Measurements from ENCODE around the gene CYP4F11. TPM values are rescaled to one million over a fixed set of nuclear protein-coding genes. Genes with fewer than 3 reads are reported as not detected.

The CYP4F11 gene
- total RNA-seq, 1 experiment from 2014 or later: not detected

- Histone ChIP-seq H3K79me1 (ENCODE audit: insufficient read depth, low read depth, low read length, poor library complexity, severe bottlenecking) (no peaks in the 10 kb centered on the region), H3K23ac (ENCODE audit: insufficient read length, low read depth, low read length) (no peak overlapping the region), H3K79me2 (ENCODE audit: insufficient read depth, low read length) (no peaks in the 10 kb centered on the region), H3T11ph (ENCODE audit: low read length) (no peak overlapping the region), H3K4me2 (ENCODE audit: insufficient read depth, insufficient read length, low read length) (no peak overlapping the region), H2BK20ac (ENCODE audit: low read depth, low read length, poor library complexity, severe bottlenecking) (no peak overlapping the region), H3K14ac (ENCODE audit: insufficient read depth, low read length) (no peak overlapping the region), H2BK5ac (ENCODE audit: insufficient read length, low read length) (no peak overlapping the region), H4K8ac (replicated peaks; ENCODE audit: insufficient read length, low read depth, low read length) (no peak overlapping the region), H3K27me3 (ENCODE audit: insufficient read depth, low read length) (no peaks in the 10 kb centered on the region), H3K4me1 (ENCODE audit: insufficient read depth, low read length) (no peaks in the 10 kb centered on the region), H2BK15ac (ENCODE audit: low read depth, low read length) (no peak overlapping the region), H3K56ac (ENCODE audit: insufficient read length, low read depth, low read length) (no peak overlapping the region), H3K18ac (ENCODE audit: insufficient read length, low read depth, low read length) (no peak overlapping the region), H3K9ac (ENCODE audit: extremely low read depth, insufficient read length, low read length) (no peak overlapping the region), H4K91ac (ENCODE audit: insufficient read length, low read depth, low read length) (no peak overlapping the region), H2BK120ac (ENCODE audit: low read depth, low read length, poor library complexity, severe bottlenecking) (no peak overlapping the region), H4K5ac (ENCODE audit: insufficient read length, low read depth, low read length) (no peak overlapping the region), H2AFZ (ENCODE audit: low read length) (no peak overlapping the region), H4K20me1 (ENCODE audit: control insufficient read depth, insufficient read depth, insufficient read length) (no peaks in the 10 kb centered on the region), H2AK5ac (ENCODE audit: insufficient read length, low read length) (no peak overlapping the region), H3K4ac (ENCODE audit: low read depth, low read length) (no peak overlapping the region), H3K9me3 (ENCODE audit: control insufficient read depth, low read depth, low read length) (peaks cover 99% of the 10 kb centered on the region), H3K23me2 (ENCODE audit: insufficient read length, low read depth, low read length, poor library complexity, severe bottlenecking) (no peaks in the 10 kb centered on the region), H3K27ac (ENCODE audit: insufficient read length, low read depth, low read length) (no peak overlapping the region), H2BK12ac (ENCODE audit: insufficient read length, low read depth, low read length) (no peak overlapping the region)
- Mint-ChIP-seq H3K4me1 (no peaks in the 10 kb centered on the region), H3K27me3 (ENCODE audit: low read depth) (peaks cover 1% of the 10 kb centered on the region; the same call in 1 of the 2 replicates), H3K9me3 (peaks cover 54 to 55% of the 10 kb centered on the region in 2 experiments), H3K4me3 (no peak overlapping the region), H3K36me3 (ENCODE audit: insufficient read depth in 1 of 3, low read depth in 3 of 3) (peaks cover 5 to 29% (median 11%) of the 10 kb centered on the region in 3 experiments; a peak in 5 of 7 replicates), H3K27ac (no peak overlapping the region)
- TF ChIP-seq, protein P1, sequence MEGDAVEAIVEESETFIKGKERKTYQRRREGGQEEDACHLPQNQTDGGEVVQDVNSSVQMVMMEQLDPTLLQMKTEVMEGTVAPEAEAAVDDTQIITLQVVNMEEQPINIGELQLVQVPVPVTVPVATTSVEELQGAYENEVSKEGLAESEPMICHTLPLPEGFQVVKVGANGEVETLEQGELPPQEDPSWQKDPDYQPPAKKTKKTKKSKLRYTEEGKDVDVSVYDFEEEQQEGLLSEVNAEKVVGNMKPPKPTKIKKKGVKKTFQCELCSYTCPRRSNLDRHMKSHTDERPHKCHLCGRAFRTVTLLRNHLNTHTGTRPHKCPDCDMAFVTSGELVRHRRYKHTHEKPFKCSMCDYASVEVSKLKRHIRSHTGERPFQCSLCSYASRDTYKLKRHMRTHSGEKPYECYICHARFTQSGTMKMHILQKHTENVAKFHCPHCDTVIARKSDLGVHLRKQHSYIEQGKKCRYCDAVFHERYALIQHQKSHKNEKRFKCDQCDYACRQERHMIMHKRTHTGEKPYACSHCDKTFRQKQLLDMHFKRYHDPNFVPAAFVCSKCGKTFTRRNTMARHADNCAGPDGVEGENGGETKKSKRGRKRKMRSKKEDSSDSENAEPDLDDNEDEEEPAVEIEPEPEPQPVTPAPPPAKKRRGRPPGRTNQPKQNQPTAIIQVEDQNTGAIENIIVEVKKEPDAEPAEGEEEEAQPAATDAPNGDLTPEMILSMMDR (conservative IDR thresholded peaks at IDR 0.05): no peak
- WGBS (ENCODE audit: extremely low coverage, insufficient read length, low lambda C conversion rate): no CpG with 5 or more reads among the region's 6 CpGs
- no peak for DNase-seq
Observed at GRCh38 chr19:15892012-15892411, 42.3 kb downstream of the CYP4F11 start.
